Gastrocnemius medialis (tissue), 4 donors: ENCODE data around the gene TMC8. TPM values are rescaled to one million over a fixed set of nuclear protein-coding genes. Genes with fewer than 3 reads are reported as not detected.

Experiments
- ATAC-seq, 2 donors: fragments of 150-250 bp; one replicate each; pipeline ENCODE4 v1.9.1; 2016
- DNase-seq, 2 donors: peaks; one replicate each; pipeline ENCODE4 v3.0.0-alpha.2; 2019
- H3K27ac ChIP-seq, 4 donors: fragments of 200-600 bp; sonication (generic); 1 replicate in 1 of 4; 2 replicates in 3 of 4; pipeline ENCODE4 v1.5.1; 2016 to 2018; ENCODE audit warnings: mild to moderate bottlenecking in 2 of 4, moderate library complexity in 1 of 4
- H3K27me3 ChIP-seq, 3 donors: fragments of 200-600 bp; sonication (generic) in 2 of 3; 1 replicate in 1 of 3; 2 replicates in 2 of 3; pipeline versions ENCODE4 v1.5.1 to v1.6.0; 2016 to 2019; ENCODE audit warnings: mild to moderate bottlenecking in 1 of 3, moderate library complexity in 1 of 3
- H3K36me3 ChIP-seq, 2 donors: fragments of 200-600 bp; sonication (generic) in 1 of 2; one replicate each; pipeline ENCODE4 v1.5.1; 2017 to 2018
- H3K4me1 ChIP-seq, 2 donors: fragments of 200-600 bp; sonication (generic) in 1 of 2; one replicate each; pipeline ENCODE4 v1.5.1; 2016 to 2017; ENCODE audit warnings: mild to moderate bottlenecking in 2 of 2
- H3K4me3 ChIP-seq, 4 donors: fragments of 200-600 bp; sonication (generic) in 3 of 4; 1 replicate in 1 of 4; 2 replicates in 3 of 4; pipeline ENCODE4 v1.5.1; 2016 to 2019; ENCODE audit warnings: mild to moderate bottlenecking in 2 of 4
- H3K9me3 ChIP-seq, 3 donors: fragments of 200-600 bp; sonication (generic) in 2 of 3; 1 replicate in 1 of 3; 2 replicates in 2 of 3; pipeline ENCODE4 v1.5.1; 2016 to 2019
- CTCF ChIP-seq, 5 experiments: fragments of 450-650 bp in 3 of 5; fragments of 200-600 bp in 2 of 5; sonication (generic) in 2 of 5; IDR thresholded peaks in 4 of 5; conservative IDR thresholded peaks in 1 of 5; 1 replicate in 4 of 5; 2 replicates in 1 of 5; pipeline ENCODE4 v1.5.1; 2016 to 2019; ENCODE audit warnings: antibody characterized with exemption in 5 of 5, mild to moderate bottlenecking in 3 of 5, moderate library complexity in 3 of 5
- POLR2A ChIP-seq, 2 donors: fragments of 450-650 bp; IDR thresholded peaks; one replicate each; pipeline ENCODE4 v1.6.1; 2017; ENCODE audit warnings: antibody characterized with exemption in 2 of 2, mild to moderate bottlenecking in 2 of 2, moderate library complexity in 2 of 2
- in situ Hi-C, 4 donors: fragments of 200-750 bp; cut with MboI; loops; one replicate each; pipeline versions ENCODE4 v1.15.0 to v1.8.0; 2017; ENCODE audit warnings: low sequenced_read_pairs in 4 of 4
- intact Hi-C: fragments of 100-400 bp; cut with DNase I; formaldehyde crosslinking; loops from one replicate; pipeline ENCODE4 v1.15.1; 2023; ENCODE audit warnings: low total_unique reads
- total RNA-seq, 4 donors: library from RNA; depleted of rRNA; stranded (reverse); fragments of >200 nt; gene quantifications; one replicate each; pipeline versions ENCODE4 v1.1.0 to v1.2.3, GENCODE V29; 2016

TMC8 gene
- total RNA-seq, 4 donors from 2014 or later = 0.18 to 1.6 (median 0.65) TPM; not detected in 1

GRCh38 chr17:78147315-78147998 lies 16.9 kb downstream of the TMC8 start:
- H3K27me3 ChIP-seq = no peaks in the 10 kb centered on the region
- ATAC-seq = no peak
- in situ Hi-C loops (no loop called here), intact Hi-C loops (no loop called here)
- no peak for TF ChIP-seq CTCF (IDR thresholded peaks at IDR 0.05 in 4 of 5, conservative IDR thresholded peaks at IDR 0.05 in 1 of 5)
- no peak for TF ChIP-seq POLR2A (IDR thresholded peaks at IDR 0.05)
- no peak overlapping the region for H3K27ac ChIP-seq
- H3K4me3 ChIP-seq = no peak overlapping the region
- no peaks in the 10 kb centered on the region for H3K9me3 ChIP-seq
- H3K36me3 ChIP-seq = no peaks in the 10 kb centered on the region
- H3K4me1 ChIP-seq = peaks cover 15 to 26% of the 10 kb centered on the region in 2 donors
- no peak for DNase-seq

- Histone ChIP-seq H3K27me3 (no peaks in the 10 kb centered on the region), H3K27ac (no peak overlapping the region), H3K4me1 (peaks cover 15 to 23% of the 10 kb centered on the region in 2 donors), H3K36me3 (no peaks in the 10 kb centered on the region), H3K9me3 (no peaks in the 10 kb centered on the region), H3K4me3 (no peak overlapping the region)
- DNase-seq (no peak), ATAC-seq (no peak)
- in situ Hi-C loops (no loop called here), intact Hi-C loops (no loop called here)
- TF ChIP-seq POLR2A (IDR thresholded peaks at IDR 0.05) = no peak
- TF ChIP-seq CTCF (IDR thresholded peaks at IDR 0.05 in 4 of 5, conservative IDR thresholded peaks at IDR 0.05 in 1 of 5) = no peak
Observed at GRCh38 chr17:78148286-78149016, 17.9 kb downstream of the TMC8 start.

- Histone ChIP-seq H3K36me3 (no peaks in the 10 kb centered on the region), H3K4me1 (peaks cover 0 to 3% of the 10 kb centered on the region in 2 donors), H3K4me3 (no peak overlapping the region), H3K9me3 (no peaks in the 10 kb centered on the region), H3K27me3 (no peaks in the 10 kb centered on the region), H3K27ac (no peak overlapping the region)
- peak in 1 of 2 donors; percentile 57 for ATAC-seq
- TF ChIP-seq CTCF (IDR thresholded peaks at IDR 0.05 in 4 of 5, conservative IDR thresholded peaks at IDR 0.05 in 1 of 5) (no peak), POLR2A (IDR thresholded peaks at IDR 0.05) (no peak)
- intact Hi-C loops = no loop called here
- in situ Hi-C loops = no loop called here
- no peak for DNase-seq
Observed at GRCh38 chr17:78151514-78152008, 21.0 kb downstream of the TMC8 start.

DNA sequence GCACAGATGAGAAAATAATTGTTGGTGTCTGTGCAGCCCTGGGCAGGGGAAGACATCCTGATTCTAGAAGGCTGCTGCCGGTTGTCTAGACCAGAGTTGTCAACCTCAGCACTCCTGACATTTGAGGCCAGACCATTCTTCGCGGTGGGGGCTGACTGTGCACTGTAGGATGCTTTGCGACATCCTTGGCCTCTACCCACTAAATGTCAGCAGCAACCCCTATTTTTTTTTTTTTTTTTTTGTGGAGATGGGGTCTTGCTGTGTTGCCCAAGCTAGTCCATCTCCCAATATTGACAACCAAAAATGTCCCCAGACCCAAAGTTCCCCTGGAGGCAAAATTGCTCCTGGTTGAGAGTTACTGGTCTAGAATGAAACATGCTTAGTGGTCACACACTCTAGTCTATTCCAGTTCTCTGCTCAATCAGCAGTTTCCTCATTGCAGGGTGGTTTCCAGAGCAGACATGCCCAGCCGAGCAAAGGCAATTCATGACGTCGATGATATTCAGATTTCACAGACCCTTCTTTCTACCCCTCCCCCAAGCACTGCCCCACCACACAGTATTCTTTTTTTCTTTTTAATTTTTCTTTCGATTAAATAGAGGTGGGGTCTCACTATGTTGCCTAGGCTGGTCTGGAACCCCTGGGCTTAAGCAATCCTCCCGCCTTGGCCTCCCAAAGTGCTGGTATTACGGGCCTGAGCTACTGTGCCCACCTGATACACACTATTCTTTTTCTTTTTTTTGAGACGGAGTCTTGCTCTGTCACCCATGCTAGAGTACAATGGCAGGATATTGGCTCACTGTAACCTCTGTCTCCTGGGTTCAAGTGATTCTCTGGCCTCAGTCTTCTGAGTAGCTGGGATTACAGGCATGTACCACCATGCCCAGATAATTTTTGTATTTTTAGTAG lies 24.6 kb downstream of the TMC8 start:
- no peak for ATAC-seq
- H3K36me3 ChIP-seq = no peaks in the 10 kb centered on the region

More for the DNA sequence above, 24.6 kb downstream of the TMC8 start:
- in situ Hi-C loops (no loop called here), intact Hi-C loops (no loop called here)
- Histone ChIP-seq H3K27ac (no peak overlapping the region), H3K4me3 (no peak overlapping the region), H3K27me3 (no peaks in the 10 kb centered on the region), H3K9me3 (no peaks in the 10 kb centered on the region), H3K4me1 (peaks cover 0 to 3% of the 10 kb centered on the region in 2 donors)
- no peak for DNase-seq
- TF ChIP-seq POLR2A (IDR thresholded peaks at IDR 0.05) (no peak), CTCF (IDR thresholded peaks at IDR 0.05 in 4 of 5, conservative IDR thresholded peaks at IDR 0.05 in 1 of 5) (no peak)
